HEK293 (cell line): ENCODE measurements around the gene STK39.

Source experiments
- CTCF ChIA-PET: fragments of 350-600 bp; formaldehyde crosslinking; extraction: SDS; loops from one replicate; lab custom pipeline; 2021; ENCODE audit warnings: antibody characterized with exemption; lab: Yijun Ruan, JAX
- POLR2A ChIA-PET: fragments of 300-600 bp; formaldehyde crosslinking; extraction: SDS; loops from one replicate; lab custom pipeline; 2020; ENCODE audit warnings: antibody characterized with exemption, inconsistent platforms; lab: Yijun Ruan, JAX
- H3K27ac ChIP-seq: fragments of 200-500 bp; sonication (Bioruptor generic); 2 replicates; pipeline ENCODE4 v1.5.1; 2014; ENCODE audit warnings: low read depth, low read length, control low read depth, inconsistent platforms; ENCODE audit errors: extremely low read depth
- H3K36me3 ChIP-seq, 2 experiments: fragments of 200-500 bp in 1 of 2; sonication (Bioruptor generic) in 1 of 2; 1 replicate in 1 of 2; 2 replicates in 1 of 2; pipeline ENCODE4 v1.5.1; 2014 to 2017; ENCODE audit warnings: inconsistent platforms in 2 of 2, low read length in 2 of 2; ENCODE audit not compliant: control insufficient read depth in 2 of 2, insufficient read depth in 1 of 2
- H3K4me1 ChIP-seq: fragments of 200-500 bp; sonication (Bioruptor generic); 2 replicates; pipeline ENCODE4 v1.5.1; 2014; ENCODE audit warnings: mild to moderate bottlenecking, low read length, inconsistent platforms; ENCODE audit not compliant: control insufficient read depth, insufficient read depth
- H3K4me3 ChIP-seq: 2 replicates; pipeline ENCODE4 v1.5.1; 2011; ENCODE audit warnings: low read depth, mild to moderate bottlenecking, control low read depth, low read length, moderate library complexity
- H3K9me3 ChIP-seq: fragments of 200-500 bp; sonication (Bioruptor generic); 2 replicates; pipeline ENCODE4 v1.5.1; 2014; ENCODE audit warnings: low read depth, low read length, inconsistent platforms; ENCODE audit not compliant: control insufficient read depth, insufficient read depth
- BCL11B ChIP-seq: fragments of 450-650 bp; formaldehyde crosslinking; IDR thresholded peaks from 2 replicates; pipeline ENCODE4 v1.5.1; 2016; ENCODE audit warnings: low read depth, missing biosample characterization, missing genetic modification characterization
- FEZF1 ChIP-seq: fragments of 450-650 bp; formaldehyde crosslinking; IDR thresholded peaks from 2 replicates; pipeline ENCODE4 v1.5.1; 2016; ENCODE audit warnings: missing biosample characterization, missing genetic modification characterization
- GFI1B ChIP-seq: fragments of 450-650 bp; formaldehyde crosslinking; IDR thresholded peaks from 2 replicates; pipeline ENCODE4 v1.5.1; 2016; ENCODE audit warnings: missing biosample characterization, missing genetic modification characterization
- GLI4 ChIP-seq: fragments of 450-650 bp; formaldehyde crosslinking; IDR thresholded peaks from 2 replicates; pipeline ENCODE4 v1.5.1; 2016; ENCODE audit warnings: missing biosample characterization, missing genetic modification characterization
- HOXC10 ChIP-seq: sonication (generic); formaldehyde crosslinking; IDR thresholded peaks from 2 replicates; pipeline ENCODE4 v1.8.1; 2023; ENCODE audit warnings: mild to moderate bottlenecking, missing genetic modification reagents
- KLF1 ChIP-seq: fragments of 450-650 bp; formaldehyde crosslinking; IDR thresholded peaks from 2 replicates; pipeline ENCODE4 v1.5.1; 2016; ENCODE audit warnings: missing biosample characterization, missing genetic modification characterization
- KLF8 ChIP-seq: fragments of 450-650 bp; formaldehyde crosslinking; IDR thresholded peaks from 2 replicates; pipeline ENCODE4 v1.5.1; 2016; ENCODE audit warnings: missing biosample characterization, missing genetic modification characterization
- OSR2 ChIP-seq: fragments of 450-650 bp; formaldehyde crosslinking; IDR thresholded peaks from 2 replicates; pipeline ENCODE4 v1.5.1; 2016; ENCODE audit warnings: missing biosample characterization, missing genetic modification characterization
- ZNF184 ChIP-seq: fragments of 450-650 bp; IDR thresholded peaks from 2 replicates; pipeline ENCODE4 v1.5.1; 2018; ENCODE audit warnings: missing biosample characterization, mild to moderate bottlenecking, missing genetic modification characterization
- ZNF239 ChIP-seq: fragments of 450-650 bp; formaldehyde crosslinking; IDR thresholded peaks from 2 replicates; pipeline ENCODE4 v1.5.1; 2016; ENCODE audit warnings: missing biosample characterization, missing genetic modification characterization
- ZNF324 ChIP-seq: fragments of 450-650 bp; formaldehyde crosslinking; IDR thresholded peaks from 2 replicates; pipeline ENCODE4 v1.5.1; 2016; ENCODE audit warnings: missing biosample characterization, missing genetic modification characterization
- ZNF335 ChIP-seq: fragments of 450-650 bp; formaldehyde crosslinking; conservative IDR thresholded peaks from 2 replicates; pipeline ENCODE4 v1.5.1; 2016; ENCODE audit warnings: missing biosample characterization, missing genetic modification characterization
- ZNF544 ChIP-seq: fragments of 450-650 bp; formaldehyde crosslinking; IDR thresholded peaks from 2 replicates; pipeline ENCODE4 v1.5.0; 2017; ENCODE audit warnings: missing biosample characterization, missing genetic modification characterization
- ZNF600 ChIP-seq: fragments of 450-650 bp; formaldehyde crosslinking; IDR thresholded peaks from 2 replicates; pipeline ENCODE4 v1.5.1; 2016; ENCODE audit warnings: missing biosample characterization, missing genetic modification characterization
- ZNF621 ChIP-seq: fragments of 450-650 bp; formaldehyde crosslinking; IDR thresholded peaks from 2 replicates; pipeline ENCODE4 v1.5.1; 2017; ENCODE audit warnings: missing biosample characterization, missing genetic modification characterization
- ZNF701 ChIP-seq: fragments of 450-650 bp; formaldehyde crosslinking; IDR thresholded peaks from 2 replicates; pipeline ENCODE4 v1.5.1; 2016; ENCODE audit warnings: missing biosample characterization, missing genetic modification characterization
- ZNF747 ChIP-seq: fragments of 450-650 bp; formaldehyde crosslinking; IDR thresholded peaks from 2 replicates; pipeline ENCODE4 v1.5.1; 2016; ENCODE audit warnings: missing biosample characterization, missing genetic modification characterization
- ZNF768 ChIP-seq: fragments of 450-650 bp; formaldehyde crosslinking; IDR thresholded peaks from 2 replicates; pipeline ENCODE4 v1.5.1; 2018; ENCODE audit warnings: missing biosample characterization, mild to moderate bottlenecking, missing genetic modification characterization
- TF ChIP-seq, protein P1 (sequence below): fragments of 450-650 bp; formaldehyde crosslinking; IDR thresholded peaks from 2 replicates; pipeline ENCODE4 v1.5.1; 2017; ENCODE audit warnings: missing biosample characterization, mild to moderate bottlenecking, missing genetic modification characterization, moderate library complexity
- TF ChIP-seq, protein P2 (sequence below): fragments of 450-650 bp; formaldehyde crosslinking; IDR thresholded peaks from 2 replicates; pipeline ENCODE4 v1.5.1; 2017; ENCODE audit warnings: missing biosample characterization, missing genetic modification characterization

The STK39 gene

GRCh38 chr2:168167511-168168263 lies 79.7 kb downstream of the STK39 start:
- H3K27ac ChIP-seq, result no peak overlapping the region
- no peaks in the 10 kb centered on the region for H3K4me1 ChIP-seq
- no peaks in the 10 kb centered on the region for H3K9me3 ChIP-seq
- H3K4me3 ChIP-seq, result no peak overlapping the region
- H3K36me3 ChIP-seq, result peaks cover 0 to 29% of the 10 kb centered on the region in 2 experiments; a peak in 2 of 3 replicates
- TF ChIP-seq ZNF701 (no peak), ZNF239 (tag by site-specific recombination) (0 out of 2 replicates have a peak, but pooled peaks have one; percentile 51), ZNF544 (tag by site-specific recombination) (no peak), ZNF600 (tag by site-specific recombination) (no peak), ZNF768 (tag by site-specific recombination) (no peak)
- TF ChIP-seq, protein P1, sequence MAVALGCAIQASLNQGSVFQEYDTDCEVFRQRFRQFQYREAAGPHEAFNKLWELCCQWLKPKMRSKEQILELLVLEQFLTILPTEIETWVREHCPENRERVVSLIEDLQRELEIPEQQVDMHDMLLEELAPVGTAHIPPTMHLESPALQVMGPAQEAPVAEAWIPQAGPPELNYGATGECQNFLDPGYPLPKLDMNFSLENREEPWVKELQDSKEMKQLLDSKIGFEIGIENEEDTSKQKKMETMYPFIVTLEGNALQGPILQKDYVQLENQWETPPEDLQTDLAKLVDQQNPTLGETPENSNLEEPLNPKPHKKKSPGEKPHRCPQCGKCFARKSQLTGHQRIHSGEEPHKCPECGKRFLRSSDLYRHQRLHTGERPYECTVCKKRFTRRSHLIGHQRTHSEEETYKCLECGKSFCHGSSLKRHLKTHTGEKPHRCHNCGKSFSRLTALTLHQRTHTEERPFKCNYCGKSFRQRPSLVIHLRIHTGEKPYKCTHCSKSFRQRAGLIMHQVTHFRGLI (tag by site-specific recombination), result no peak
- ChIA-PET POLR2A (no interaction called here), CTCF (interaction anchor here (0.6 kb wide), 1 partner anchor 49 kb away, joined by 4 read pairs; no protein-coding TSS in a partner anchor)

DNA sequence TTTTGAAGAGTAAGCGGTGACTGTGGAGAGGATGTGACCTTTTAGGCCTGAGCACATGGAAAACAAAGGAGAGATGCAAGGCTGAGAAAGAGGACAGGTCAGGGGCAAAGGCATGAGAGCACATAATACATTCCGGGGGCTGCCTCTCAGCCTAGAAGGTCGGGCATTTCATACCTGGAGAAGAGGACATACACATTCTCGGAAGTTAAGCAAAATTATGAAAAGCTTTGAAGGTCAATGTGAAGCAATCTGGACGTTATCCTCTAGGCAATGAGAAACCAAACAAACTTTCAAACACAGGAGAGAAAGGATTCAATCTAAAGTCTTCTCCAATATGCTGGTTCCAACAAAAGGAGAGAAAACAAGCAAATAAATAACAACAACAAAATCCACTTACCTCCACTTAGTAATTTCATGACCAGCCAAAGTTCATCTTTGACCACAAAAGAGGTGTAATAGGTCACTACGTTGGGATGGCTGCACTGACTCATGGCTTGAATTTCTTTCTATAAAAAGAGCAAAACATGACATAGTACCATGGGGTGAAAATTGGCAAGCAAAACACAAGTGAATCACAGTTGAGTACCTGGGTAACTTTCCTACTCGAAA lies 80.4 kb downstream of the STK39 start:
- H3K4me3 ChIP-seq, result no peak overlapping the region
- peaks cover 0 to 29% of the 10 kb centered on the region in 2 experiments; a peak in 2 of 3 replicates for H3K36me3 ChIP-seq
- ChIA-PET POLR2A (no interaction called here), CTCF (no interaction called here)
- TF ChIP-seq ZNF768 (tag by site-specific recombination), result no peak
- TF ChIP-seq KLF8 (tag by site-specific recombination), result no peak
- no peak for TF ChIP-seq ZNF324 (tag by site-specific recombination)
- no peak for TF ChIP-seq ZNF621 (tag by site-specific recombination)
- no peaks in the 10 kb centered on the region for H3K9me3 ChIP-seq
- H3K27ac ChIP-seq, result no peak overlapping the region
- no peaks in the 10 kb centered on the region for H3K4me1 ChIP-seq

DNA sequence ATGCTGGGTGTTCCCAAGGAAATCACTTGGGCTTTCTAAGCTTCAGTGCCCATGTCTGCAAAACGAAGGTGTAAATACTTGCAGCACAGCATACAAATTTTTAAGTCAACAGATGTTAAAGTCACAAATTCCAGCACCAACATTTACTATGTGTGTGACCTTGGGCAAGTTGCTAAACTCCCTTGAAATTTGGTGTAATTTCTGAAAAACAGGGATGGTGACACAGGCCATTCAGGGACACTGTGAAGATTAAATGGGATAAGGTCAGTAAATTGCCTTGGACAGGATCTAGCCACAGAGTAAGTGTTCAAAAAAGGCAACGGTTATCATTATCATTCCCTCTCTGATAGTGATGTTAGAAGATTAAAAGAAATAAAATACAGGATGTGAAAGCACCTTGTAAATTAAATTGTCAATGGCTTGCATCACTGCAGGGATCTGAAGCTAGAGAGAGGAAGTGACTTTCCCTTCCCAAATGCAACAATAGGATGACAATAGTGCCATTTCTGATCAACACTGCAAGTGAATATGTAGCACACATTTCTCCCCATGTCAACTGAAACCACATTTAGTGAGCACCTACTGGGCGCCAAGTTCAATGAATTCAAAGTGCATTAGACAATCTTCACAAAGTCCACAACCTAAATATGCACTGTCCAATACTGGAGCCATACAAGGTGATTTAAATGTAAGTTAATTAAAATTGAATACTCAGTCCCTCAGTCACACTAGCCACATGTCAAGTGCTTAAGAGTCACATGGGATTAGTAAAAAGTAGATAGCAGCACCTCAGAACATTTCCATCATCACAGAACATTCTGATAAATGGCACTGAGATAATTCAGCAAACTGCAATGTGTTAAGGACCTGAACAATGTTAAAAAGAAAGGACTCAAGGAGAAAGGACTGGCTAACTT lies 81.2 kb downstream of the STK39 start:
- Histone ChIP-seq H3K4me3 (no peak overlapping the region), H3K9me3 (no peaks in the 10 kb centered on the region), H3K36me3 (peaks cover 0 to 29% of the 10 kb centered on the region in 2 experiments; a peak in 2 of 3 replicates), H3K4me1 (no peaks in the 10 kb centered on the region), H3K27ac (no peak overlapping the region)
- ChIA-PET POLR2A (no interaction called here), CTCF (no interaction called here)
- TF ChIP-seq GLI4 (tag by site-specific recombination), result no peak
- TF ChIP-seq ZNF184 (tag by site-specific recombination), result no peak
- TF ChIP-seq BCL11B (tag by site-specific recombination), result no peak
- no peak for TF ChIP-seq OSR2 (tag by site-specific recombination)

GRCh38 chr2:168165397-168165796 lies 82.0 kb downstream of the STK39 start:
- CTCF ChIA-PET, result no interaction called here
- peaks cover 0 to 35% of the 10 kb centered on the region in 2 experiments; a peak in 2 of 3 replicates for H3K36me3 ChIP-seq
- no peak overlapping the region for H3K27ac ChIP-seq
- POLR2A ChIA-PET, result no interaction called here
- H3K4me1 ChIP-seq, result no peaks in the 10 kb centered on the region
- H3K4me3 ChIP-seq, result no peak overlapping the region
- no peaks in the 10 kb centered on the region for H3K9me3 ChIP-seq
- TF ChIP-seq, protein P2, sequence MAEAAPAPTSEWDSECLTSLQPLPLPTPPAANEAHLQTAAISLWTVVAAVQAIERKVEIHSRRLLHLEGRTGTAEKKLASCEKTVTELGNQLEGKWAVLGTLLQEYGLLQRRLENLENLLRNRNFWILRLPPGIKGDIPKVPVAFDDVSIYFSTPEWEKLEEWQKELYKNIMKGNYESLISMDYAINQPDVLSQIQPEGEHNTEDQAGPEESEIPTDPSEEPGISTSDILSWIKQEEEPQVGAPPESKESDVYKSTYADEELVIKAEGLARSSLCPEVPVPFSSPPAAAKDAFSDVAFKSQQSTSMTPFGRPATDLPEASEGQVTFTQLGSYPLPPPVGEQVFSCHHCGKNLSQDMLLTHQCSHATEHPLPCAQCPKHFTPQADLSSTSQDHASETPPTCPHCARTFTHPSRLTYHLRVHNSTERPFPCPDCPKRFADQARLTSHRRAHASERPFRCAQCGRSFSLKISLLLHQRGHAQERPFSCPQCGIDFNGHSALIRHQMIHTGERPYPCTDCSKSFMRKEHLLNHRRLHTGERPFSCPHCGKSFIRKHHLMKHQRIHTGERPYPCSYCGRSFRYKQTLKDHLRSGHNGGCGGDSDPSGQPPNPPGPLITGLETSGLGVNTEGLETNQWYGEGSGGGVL, result no peak
- TF ChIP-seq GFI1B (tag by site-specific recombination), result no peak
- TF ChIP-seq ZNF335, result no peak
- no peak for TF ChIP-seq FEZF1 (tag by site-specific recombination)
- TF ChIP-seq HOXC10 (CRISPR knock-in tag), result no peak
- TF ChIP-seq ZNF747, result no peak
- no peak for TF ChIP-seq KLF1 (tag by site-specific recombination)
- no peak for TF ChIP-seq BCL11B (tag by site-specific recombination)
